GM19351 (cell line): ENCODE data around the gene PJA1.

Experiments
- ATAC-seq: cut with Tn5 transposase; IDR thresholded peaks from one replicate; pipeline ENCODE4 v1.9.1; 2021; ENCODE audit warnings: mild to moderate bottlenecking, moderate library complexity; ENCODE audit not compliant: unreplicated experiment

Gene PJA1

GRCh38 chrX:69119122-69119521, 46.1 kb downstream of the PJA1 start:
- no peak for ATAC-seq

GRCh38 chrX:69117876-69118526, 47.3 kb downstream of the PJA1 start:
- no peak for ATAC-seq

- ATAC-seq: no peak
Measured at GRCh38 chrX:69116077-69116476, 49.2 kb downstream of the PJA1 start.

- ATAC-seq: no peak
Measured at GRCh38 chrX:69113723-69114122, 51.5 kb downstream of the PJA1 start.
